H1 (cell line): ENCODE results near the gene MUC5AC.

Experiments used
- CEBPB ChIP-seq: IDR thresholded peaks from 2 replicates; pipeline ENCODE4 v1.6.1; 2012; ENCODE audit warnings: low read depth, low read length
- CHD2 ChIP-seq: IDR thresholded peaks from 2 replicates; pipeline ENCODE4 v1.6.1; 2012; ENCODE audit warnings: low read length, improper control_type of control experiment
- EZH2 ChIP-seq: fragments of 200-600 bp; sonication (generic); IDR thresholded peaks from 2 replicates; pipeline ENCODE4 v1.7.1; 2012; ENCODE audit warnings: low read depth, mild to moderate bottlenecking, moderate library complexity, low read length, inconsistent platforms; ENCODE audit not compliant: severe bottlenecking
- GTF2F1 ChIP-seq: IDR thresholded peaks from 2 replicates; pipeline ENCODE4 v1.6.1; 2012; ENCODE audit warnings: low read depth, low read length, improper control_type of control experiment, borderline replicate concordance
- HDAC2 ChIP-seq, 2 experiments: fragments of 300-600 bp in 1 of 2; sonication (generic) in 1 of 2; IDR thresholded peaks; 2 replicates each; pipeline ENCODE4 v1.6.1; 2011 to 2012; ENCODE audit warnings: low read depth in 2 of 2, low read length in 2 of 2, mild to moderate bottlenecking in 2 of 2, moderate library complexity in 2 of 2, borderline replicate concordance in 1 of 2, inconsistent platforms in 1 of 2
- KDM1A ChIP-seq: fragments of 200-600, 300-600 bp; sonication (generic); IDR thresholded peaks from 2 replicates; pipeline ENCODE4 v1.7.1; 2016; ENCODE audit warnings: mild to moderate bottlenecking, low read length, borderline replicate concordance
- RAD21 ChIP-seq, 2 experiments: IDR thresholded peaks in 1 of 2; conservative IDR thresholded peaks in 1 of 2; 2 replicates each; pipeline ENCODE4 v1.6.1; 2011; ENCODE audit warnings: low read depth in 2 of 2, low read length in 2 of 2, improper control_type of control experiment in 1 of 2, inconsistent platforms in 1 of 2, mild to moderate bottlenecking in 1 of 2, moderate library complexity in 1 of 2
- RNF2 ChIP-seq: fragments of 200-900, 300-1000 bp; sonication (generic); IDR thresholded peaks from 2 replicates; pipeline ENCODE4 v1.7.1; 2016; ENCODE audit warnings: borderline replicate concordance, low read depth, mild to moderate bottlenecking, antibody characterized with exemption, low read length; ENCODE audit not compliant: poor library complexity, severe bottlenecking; ENCODE audit errors: missing control alignments
- SIN3A ChIP-seq, 2 experiments: IDR thresholded peaks in 1 of 2; conservative IDR thresholded peaks in 1 of 2; 2 replicates each; pipeline ENCODE4 v1.6.1; 2011 to 2012; ENCODE audit warnings: low read length in 2 of 2, improper control_type of control experiment in 1 of 2, low read depth in 1 of 2, mild to moderate bottlenecking in 1 of 2
- TEAD4 ChIP-seq: IDR thresholded peaks from 2 replicates; pipeline ENCODE4 v1.6.1; 2012; ENCODE audit warnings: low read depth, low read length, inconsistent platforms, mixed read lengths
- TF ChIP-seq, protein P1 (sequence below), 3 experiments: IDR thresholded peaks; 1 replicate in 2 of 3; 2 replicates in 1 of 3; pipeline versions ENCODE4 v1.5.1 to v1.6.1; 2011; ENCODE audit warnings: low read length in 3 of 3, mild to moderate bottlenecking in 3 of 3, inconsistent platforms in 2 of 3, low read depth in 1 of 3, moderate library complexity in 1 of 3; ENCODE audit not compliant: insufficient read depth in 1 of 3; ENCODE audit errors: control extremely low read depth in 1 of 3
- TF ChIP-seq, protein P2 (sequence below): IDR thresholded peaks from 2 replicates; pipeline ENCODE4 v1.6.1; 2012; ENCODE audit warnings: inconsistent platforms

DNA sequence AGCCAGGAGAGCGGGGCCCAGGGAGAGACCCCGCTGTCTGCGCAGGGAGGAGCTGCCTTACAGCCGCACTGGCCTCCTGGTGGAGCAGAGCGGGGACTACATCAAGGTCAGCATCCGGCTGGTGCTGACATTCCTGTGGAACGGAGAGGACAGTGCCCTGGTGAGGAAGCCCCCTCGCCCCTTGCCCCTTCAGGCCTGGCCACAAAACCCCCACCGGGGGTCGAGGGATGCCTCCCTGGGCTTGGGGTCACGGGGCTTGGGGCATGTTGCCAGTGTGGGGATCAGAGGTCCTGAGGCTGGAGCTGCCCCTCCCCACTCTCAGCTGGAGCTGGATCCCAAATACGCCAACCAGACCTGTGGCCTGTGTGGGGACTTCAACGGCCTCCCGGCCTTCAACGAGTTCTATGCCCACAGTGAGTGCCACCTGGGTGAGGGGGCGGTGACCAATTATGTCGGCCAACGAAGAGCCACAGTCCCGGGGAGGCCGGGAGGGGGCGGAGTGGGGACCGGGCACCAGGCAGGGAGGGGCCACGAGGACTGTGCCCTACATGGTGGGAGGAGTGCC lies 69.3 kb downstream of the MUC5AC start:
- TF ChIP-seq, protein P1, sequence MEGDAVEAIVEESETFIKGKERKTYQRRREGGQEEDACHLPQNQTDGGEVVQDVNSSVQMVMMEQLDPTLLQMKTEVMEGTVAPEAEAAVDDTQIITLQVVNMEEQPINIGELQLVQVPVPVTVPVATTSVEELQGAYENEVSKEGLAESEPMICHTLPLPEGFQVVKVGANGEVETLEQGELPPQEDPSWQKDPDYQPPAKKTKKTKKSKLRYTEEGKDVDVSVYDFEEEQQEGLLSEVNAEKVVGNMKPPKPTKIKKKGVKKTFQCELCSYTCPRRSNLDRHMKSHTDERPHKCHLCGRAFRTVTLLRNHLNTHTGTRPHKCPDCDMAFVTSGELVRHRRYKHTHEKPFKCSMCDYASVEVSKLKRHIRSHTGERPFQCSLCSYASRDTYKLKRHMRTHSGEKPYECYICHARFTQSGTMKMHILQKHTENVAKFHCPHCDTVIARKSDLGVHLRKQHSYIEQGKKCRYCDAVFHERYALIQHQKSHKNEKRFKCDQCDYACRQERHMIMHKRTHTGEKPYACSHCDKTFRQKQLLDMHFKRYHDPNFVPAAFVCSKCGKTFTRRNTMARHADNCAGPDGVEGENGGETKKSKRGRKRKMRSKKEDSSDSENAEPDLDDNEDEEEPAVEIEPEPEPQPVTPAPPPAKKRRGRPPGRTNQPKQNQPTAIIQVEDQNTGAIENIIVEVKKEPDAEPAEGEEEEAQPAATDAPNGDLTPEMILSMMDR (IDR thresholded peaks at IDR 0.05; ENCODE audit: control extremely low read depth in 1 of 3, insufficient read depth in 1 of 3, low read depth in 1 of 3, low read length in 3 of 3) = peak in 2 of 3 experiments; percentile 45 to 51; a peak in 3 of 4 replicates
- TF ChIP-seq TEAD4 (no peak), EZH2 (no peak), RAD21 (IDR thresholded peaks at IDR 0.05 in 1 of 2, conservative IDR thresholded peaks at IDR 0.05 in 1 of 2; ENCODE audit: low read depth in 2 of 2, low read length in 2 of 2) (peak; percentile 10 to 38; a peak in 2 of 4 replicates), SIN3A (conservative IDR thresholded peaks at IDR 0.05 in 1 of 2, IDR thresholded peaks at IDR 0.05 in 1 of 2; ENCODE audit: low read depth in 1 of 2, low read length in 2 of 2) (no peak), RNF2 (no peak), CEBPB (no peak), CHD2 (no peak), KDM1A (no peak), HDAC2 (IDR thresholded peaks at IDR 0.05; ENCODE audit: borderline replicate concordance in 1 of 2, low read depth in 2 of 2, low read length in 2 of 2) (no peak), GTF2F1 (no peak)
- TF ChIP-seq, protein P2, sequence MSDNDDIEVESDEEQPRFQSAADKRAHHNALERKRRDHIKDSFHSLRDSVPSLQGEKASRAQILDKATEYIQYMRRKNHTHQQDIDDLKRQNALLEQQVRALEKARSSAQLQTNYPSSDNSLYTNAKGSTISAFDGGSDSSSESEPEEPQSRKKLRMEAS = no peak
